ENCODE measurements around the gene RERE.

Gene RERE

DNA sequence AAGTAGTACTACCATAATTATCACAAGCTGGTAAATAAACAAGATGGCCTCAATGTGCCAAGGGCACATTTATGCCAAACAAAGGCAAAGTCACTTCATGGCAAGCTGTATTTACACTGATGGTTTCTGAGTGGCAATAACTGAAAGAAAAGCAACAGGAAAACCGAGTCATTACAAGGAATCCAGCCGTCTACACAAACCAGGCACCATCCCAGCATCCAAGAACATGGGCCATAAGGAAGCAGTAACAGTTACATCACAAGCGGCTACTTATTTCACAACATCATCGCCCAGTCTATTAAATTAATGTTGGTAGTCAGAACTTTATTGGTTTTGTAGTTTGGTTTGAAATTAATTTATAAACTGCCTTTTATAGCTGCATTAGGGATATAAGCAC is 214.2 kb downstream of the RERE start:
- Histone ChIP-seq H4K20me1 (ENCODE audit: control insufficient read depth, insufficient read depth, low read depth, low read length) (peaks cover 11% of the 10 kb centered on the region), H3K27me3 (ENCODE audit: control insufficient read depth, low read length) (no peaks in the 10 kb centered on the region), H3K4me3 (ENCODE audit: low read length) (no peak overlapping the region), H3K79me2 (ENCODE audit: control insufficient read depth, low read length) (no peaks in the 10 kb centered on the region), H3K36me3 (ENCODE audit: control insufficient read depth, low read length) (no peaks in the 10 kb centered on the region), H3K9me2 (replicated peaks; ENCODE audit: control insufficient read depth, low read length) (no peaks in the 10 kb centered on the region), H3K27ac (ENCODE audit: low read depth, low read length) (no peak overlapping the region), H3K4me2 (ENCODE audit: low read length) (no peak overlapping the region), H3K4me1 (ENCODE audit: control insufficient read depth, low read length) (peaks cover 17% of the 10 kb centered on the region), H3K9me3 (ENCODE audit: control insufficient read depth, insufficient read depth, low read length) (no peaks in the 10 kb centered on the region), H3F3A (ENCODE audit: control insufficient read depth, insufficient read depth) (no peaks in the 10 kb centered on the region)
- no peak for TF ChIP-seq EZH2phosphoT487 (IDR thresholded peaks at IDR 0.05; ENCODE audit: borderline replicate concordance, low read length)
- TF ChIP-seq, protein P1, sequence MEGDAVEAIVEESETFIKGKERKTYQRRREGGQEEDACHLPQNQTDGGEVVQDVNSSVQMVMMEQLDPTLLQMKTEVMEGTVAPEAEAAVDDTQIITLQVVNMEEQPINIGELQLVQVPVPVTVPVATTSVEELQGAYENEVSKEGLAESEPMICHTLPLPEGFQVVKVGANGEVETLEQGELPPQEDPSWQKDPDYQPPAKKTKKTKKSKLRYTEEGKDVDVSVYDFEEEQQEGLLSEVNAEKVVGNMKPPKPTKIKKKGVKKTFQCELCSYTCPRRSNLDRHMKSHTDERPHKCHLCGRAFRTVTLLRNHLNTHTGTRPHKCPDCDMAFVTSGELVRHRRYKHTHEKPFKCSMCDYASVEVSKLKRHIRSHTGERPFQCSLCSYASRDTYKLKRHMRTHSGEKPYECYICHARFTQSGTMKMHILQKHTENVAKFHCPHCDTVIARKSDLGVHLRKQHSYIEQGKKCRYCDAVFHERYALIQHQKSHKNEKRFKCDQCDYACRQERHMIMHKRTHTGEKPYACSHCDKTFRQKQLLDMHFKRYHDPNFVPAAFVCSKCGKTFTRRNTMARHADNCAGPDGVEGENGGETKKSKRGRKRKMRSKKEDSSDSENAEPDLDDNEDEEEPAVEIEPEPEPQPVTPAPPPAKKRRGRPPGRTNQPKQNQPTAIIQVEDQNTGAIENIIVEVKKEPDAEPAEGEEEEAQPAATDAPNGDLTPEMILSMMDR (IDR thresholded peaks at IDR 0.05; ENCODE audit: low read depth, low read length, poor library complexity, severe bottlenecking), result no peak

DNA sequence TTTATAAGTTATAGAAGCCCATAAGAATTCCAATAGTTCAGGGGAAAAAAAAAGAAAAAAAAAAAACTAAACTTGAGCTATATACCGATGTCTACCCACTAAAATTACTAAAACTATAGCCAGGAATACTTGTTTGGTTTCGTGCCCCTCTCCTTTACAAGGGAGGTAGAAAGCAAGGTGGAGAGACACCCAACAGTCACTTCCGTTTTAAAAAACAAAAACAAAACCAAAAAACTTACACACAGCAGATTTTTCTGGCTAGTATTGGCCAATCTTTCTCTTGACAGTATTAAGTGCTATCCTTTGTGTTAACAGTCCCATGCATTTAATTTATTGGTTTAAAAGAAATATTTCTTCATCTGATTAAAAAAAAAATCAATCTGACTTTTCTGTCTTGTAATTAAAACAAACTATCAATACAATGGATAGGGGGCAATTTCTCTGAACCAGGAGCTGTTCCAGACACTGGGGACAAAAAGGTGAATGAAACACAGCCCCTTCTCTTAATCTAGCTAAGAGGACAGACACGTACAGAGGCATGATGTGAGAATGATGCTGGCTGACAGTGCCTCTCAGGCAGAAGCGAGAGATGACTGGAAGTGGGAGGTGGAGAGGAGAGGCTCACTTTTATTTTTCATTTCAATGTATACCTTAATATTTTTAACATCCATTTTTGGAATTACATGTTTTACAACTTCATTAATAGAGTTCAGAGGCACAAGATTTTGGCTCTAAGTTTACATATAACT is 214.8 kb downstream of the RERE start:
- peaks cover 17% of the 10 kb centered on the region for H3K4me1 ChIP-seq (ENCODE audit: control insufficient read depth, low read length)
- no peak overlapping the region for H3K4me2 ChIP-seq (ENCODE audit: low read length)
- no peak overlapping the region for H3K4me3 ChIP-seq (ENCODE audit: low read length)
- no peaks in the 10 kb centered on the region for H3F3A ChIP-seq (ENCODE audit: control insufficient read depth, insufficient read depth)
- no peaks in the 10 kb centered on the region for H3K27me3 ChIP-seq (ENCODE audit: control insufficient read depth, low read length)
- H3K79me2 ChIP-seq (ENCODE audit: control insufficient read depth, low read length), result no peaks in the 10 kb centered on the region
- TF ChIP-seq, protein P1 (IDR thresholded peaks at IDR 0.05; ENCODE audit: low read depth, low read length, poor library complexity, severe bottlenecking), result no peak
- no peaks in the 10 kb centered on the region for H3K9me3 ChIP-seq (ENCODE audit: control insufficient read depth, insufficient read depth, low read length)
- no peaks in the 10 kb centered on the region for H3K36me3 ChIP-seq (ENCODE audit: control insufficient read depth, low read length)
- peaks cover 11% of the 10 kb centered on the region for H4K20me1 ChIP-seq (ENCODE audit: control insufficient read depth, insufficient read depth, low read depth, low read length)
- H3K9me2 ChIP-seq (replicated peaks; ENCODE audit: control insufficient read depth, low read length), result no peaks in the 10 kb centered on the region
- H3K27ac ChIP-seq (ENCODE audit: low read depth, low read length), result no peak overlapping the region

DNA sequence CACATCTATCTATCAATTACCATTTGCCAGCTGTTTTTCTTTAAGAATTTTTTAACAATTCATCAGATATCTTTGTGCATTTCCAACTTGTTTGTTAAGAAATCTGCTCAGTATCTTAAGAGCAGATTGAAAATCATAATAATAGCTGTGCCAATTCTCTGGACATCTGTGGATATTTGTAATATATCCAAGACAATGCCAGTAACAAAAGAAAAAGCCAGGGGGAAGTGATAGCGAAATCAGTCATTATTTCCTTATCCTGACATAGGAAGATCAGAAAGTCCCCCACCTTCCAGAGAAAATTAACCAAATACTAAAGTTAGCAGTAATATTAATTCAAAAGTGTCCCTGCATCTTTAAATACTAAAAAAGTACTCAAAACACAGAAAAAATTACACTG is 217.1 kb downstream of the RERE start:
- Histone ChIP-seq H3K27ac (ENCODE audit: low read depth, low read length) (no peak overlapping the region), H3K9me3 (ENCODE audit: control insufficient read depth, insufficient read depth, low read length) (no peaks in the 10 kb centered on the region), H4K20me1 (ENCODE audit: control insufficient read depth, insufficient read depth, low read depth, low read length) (peaks cover 11% of the 10 kb centered on the region), H3K79me2 (ENCODE audit: control insufficient read depth, low read length) (no peaks in the 10 kb centered on the region), H3F3A (ENCODE audit: control insufficient read depth, insufficient read depth) (no peaks in the 10 kb centered on the region), H3K4me3 (ENCODE audit: low read length) (no peak overlapping the region), H3K9me2 (replicated peaks; ENCODE audit: control insufficient read depth, low read length) (no peaks in the 10 kb centered on the region), H3K36me3 (ENCODE audit: control insufficient read depth, low read length) (no peaks in the 10 kb centered on the region), H3K27me3 (ENCODE audit: control insufficient read depth, low read length) (no peaks in the 10 kb centered on the region), H3K4me1 (ENCODE audit: control insufficient read depth, low read length) (peaks cover 17% of the 10 kb centered on the region), H3K4me2 (ENCODE audit: low read length) (no peak overlapping the region)
- TF ChIP-seq, protein P1 (IDR thresholded peaks at IDR 0.05; ENCODE audit: low read depth, low read length, poor library complexity, severe bottlenecking), result no peak
- no peak for TF ChIP-seq EZH2phosphoT487 (IDR thresholded peaks at IDR 0.05; ENCODE audit: borderline replicate concordance, low read length)
